GM10266 (cell line): ENCODE data around the gene PIP4K2A.
"Not testable (repeated sequence)": the region's sequence is repeated elsewhere in the genome, so short reads cannot be mapped to it uniquely, and the experiment has no call there.

Source experiments
- DNase-seq: peaks from one replicate; pipeline ENCODE4 v3.0.0; 2012; ENCODE audit errors: extremely low spot score
- CTCF ChIP-seq: IDR thresholded peaks from 2 replicates; pipeline ENCODE4 v1.5.1; 2012; ENCODE audit warnings: mild to moderate bottlenecking, low read depth; ENCODE audit not compliant: control insufficient read depth, insufficient read depth; ENCODE audit errors: missing control alignments

PIP4K2A gene

GRCh38 chr10:22693860-22694259 lies 20.5 kb downstream of the PIP4K2A start:
- DNase-seq: no peak
- TF ChIP-seq CTCF: no peak

- no peak for DNase-seq
- TF ChIP-seq CTCF: no peak
Measured at GRCh38 chr10:22693371-22693784, 21.0 kb downstream of the PIP4K2A start.

GRCh38 chr10:22692119-22692518 lies 22.3 kb downstream of the PIP4K2A start:
- not testable (repeated sequence) for DNase-seq

- no peak for TF ChIP-seq CTCF
- DNase-seq: no peak
Measured at GRCh38 chr10:22690614-22691431, 23.6 kb downstream of the PIP4K2A start.

- TF ChIP-seq CTCF: no peak
- DNase-seq: no peak
Measured at GRCh38 chr10:22690158-22690557, 24.2 kb downstream of the PIP4K2A start.

- TF ChIP-seq CTCF: no peak
- DNase-seq: no peak
Measured at GRCh38 chr10:22686347-22686746, 28.0 kb downstream of the PIP4K2A start.

GRCh38 chr10:22685926-22686325 lies 28.5 kb downstream of the PIP4K2A start:
- TF ChIP-seq CTCF: no peak
- no peak for DNase-seq
